Measurements from ENCODE around the gene NRCAM. TPM values are rescaled to one million over a fixed set of nuclear protein-coding genes. Genes with fewer than 3 reads are reported as not detected.

Gene NRCAM
- total RNA-seq, 1 donor from 2014 or later, result 7.9 TPM

DNA sequence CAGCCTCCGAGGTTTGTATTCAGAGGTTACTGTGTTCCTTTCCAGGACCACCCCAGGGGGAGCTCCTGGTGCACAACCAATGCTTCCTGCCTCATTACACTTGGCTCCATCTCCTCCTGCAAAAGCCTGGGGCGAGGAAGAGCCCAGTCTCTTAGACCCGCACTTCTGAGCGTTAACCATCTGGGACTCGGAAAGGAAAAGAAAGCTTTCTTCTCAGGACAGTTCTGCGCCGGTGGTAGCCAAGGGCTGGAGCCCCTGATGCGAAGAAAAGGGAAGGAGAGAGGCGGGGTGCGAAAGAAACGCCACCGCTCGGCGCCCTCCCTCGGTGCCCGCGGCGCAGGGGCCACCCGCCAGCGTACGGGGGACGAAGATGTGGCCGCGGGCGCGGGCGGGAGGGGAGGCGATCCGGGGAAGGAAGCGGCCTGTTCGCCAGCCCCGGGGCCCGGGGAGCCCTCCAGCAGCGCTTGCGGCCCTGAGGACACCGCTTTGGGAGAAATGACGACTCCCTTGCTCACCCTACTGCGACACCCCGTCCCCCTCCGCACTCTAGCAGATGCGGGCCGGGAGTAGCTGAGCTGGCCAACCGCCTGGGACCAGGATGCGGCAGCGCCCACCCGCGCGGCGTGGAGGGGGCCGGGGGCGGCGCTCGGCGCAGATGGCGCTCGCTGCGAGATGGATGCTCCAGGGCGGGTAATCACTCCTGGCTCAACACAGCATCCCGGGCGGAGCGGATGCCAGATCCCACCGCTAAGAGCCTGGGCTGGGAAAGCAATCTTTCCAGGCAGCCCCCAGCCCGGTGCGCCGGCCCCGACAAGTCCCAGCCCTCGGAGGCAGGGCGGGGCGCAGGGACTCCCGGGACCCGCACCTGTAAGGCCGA is 1.3 kb downstream of the NRCAM start:
- TF ChIP-seq POLR2A (IDR thresholded peaks at IDR 0.05) (no peak), POLR2AphosphoS5 (IDR thresholded peaks at IDR 0.05; ENCODE audit: insufficient read depth in 1 of 2, low read depth in 1 of 2) (no peak)
- TF ChIP-seq, protein P1, sequence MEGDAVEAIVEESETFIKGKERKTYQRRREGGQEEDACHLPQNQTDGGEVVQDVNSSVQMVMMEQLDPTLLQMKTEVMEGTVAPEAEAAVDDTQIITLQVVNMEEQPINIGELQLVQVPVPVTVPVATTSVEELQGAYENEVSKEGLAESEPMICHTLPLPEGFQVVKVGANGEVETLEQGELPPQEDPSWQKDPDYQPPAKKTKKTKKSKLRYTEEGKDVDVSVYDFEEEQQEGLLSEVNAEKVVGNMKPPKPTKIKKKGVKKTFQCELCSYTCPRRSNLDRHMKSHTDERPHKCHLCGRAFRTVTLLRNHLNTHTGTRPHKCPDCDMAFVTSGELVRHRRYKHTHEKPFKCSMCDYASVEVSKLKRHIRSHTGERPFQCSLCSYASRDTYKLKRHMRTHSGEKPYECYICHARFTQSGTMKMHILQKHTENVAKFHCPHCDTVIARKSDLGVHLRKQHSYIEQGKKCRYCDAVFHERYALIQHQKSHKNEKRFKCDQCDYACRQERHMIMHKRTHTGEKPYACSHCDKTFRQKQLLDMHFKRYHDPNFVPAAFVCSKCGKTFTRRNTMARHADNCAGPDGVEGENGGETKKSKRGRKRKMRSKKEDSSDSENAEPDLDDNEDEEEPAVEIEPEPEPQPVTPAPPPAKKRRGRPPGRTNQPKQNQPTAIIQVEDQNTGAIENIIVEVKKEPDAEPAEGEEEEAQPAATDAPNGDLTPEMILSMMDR (IDR thresholded peaks at IDR 0.05), result no peak
- Histone ChIP-seq H3K27me3 (no peaks in the 10 kb centered on the region), H3K27ac (no peak overlapping the region), H3K4me1 (peaks cover 18% of the 10 kb centered on the region), H3K36me3 (no peaks in the 10 kb centered on the region), H3K9me3 (no peaks in the 10 kb centered on the region), H3K4me3 (peak overlapping the region; percentile 45 to 56)
- DNase-seq (ENCODE audit: extremely low spot score in 2 of 2), result no peak
- intact Hi-C loops (cut with DNase I), result no loop called here

DNA sequence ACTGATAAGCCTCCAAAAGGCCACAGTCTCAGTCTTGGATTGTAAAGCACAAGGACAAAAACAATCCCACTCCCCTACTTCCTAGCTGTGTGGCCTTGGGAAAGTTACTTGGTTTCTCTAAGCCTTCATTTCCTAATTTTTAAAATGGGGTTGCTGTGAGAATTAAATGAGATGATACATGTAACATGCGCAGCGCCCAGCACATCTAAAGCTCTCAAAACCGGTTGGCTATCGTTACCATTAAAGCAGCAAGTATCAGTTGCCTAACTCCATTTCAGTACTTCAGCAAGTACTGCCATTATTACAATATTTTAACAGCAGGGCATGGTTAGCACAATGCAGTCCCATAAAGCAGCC is 1.9 kb downstream of the NRCAM start:
- Histone ChIP-seq H3K36me3 (no peaks in the 10 kb centered on the region), H3K9me3 (no peaks in the 10 kb centered on the region), H3K27me3 (no peaks in the 10 kb centered on the region), H3K4me1 (peaks cover 18% of the 10 kb centered on the region), H3K27ac (no peak overlapping the region), H3K4me3 (peak overlapping the region; percentile 45 to 56)
- no peak for TF ChIP-seq POLR2AphosphoS5 (IDR thresholded peaks at IDR 0.05; ENCODE audit: insufficient read depth in 1 of 2, low read depth in 1 of 2)
- TF ChIP-seq, protein P1 (IDR thresholded peaks at IDR 0.05), result no peak
- TF ChIP-seq POLR2A (IDR thresholded peaks at IDR 0.05), result no peak
- DNase-seq (ENCODE audit: extremely low spot score in 2 of 2), result no peak
- intact Hi-C loops (cut with DNase I), result no loop called here

DNA sequence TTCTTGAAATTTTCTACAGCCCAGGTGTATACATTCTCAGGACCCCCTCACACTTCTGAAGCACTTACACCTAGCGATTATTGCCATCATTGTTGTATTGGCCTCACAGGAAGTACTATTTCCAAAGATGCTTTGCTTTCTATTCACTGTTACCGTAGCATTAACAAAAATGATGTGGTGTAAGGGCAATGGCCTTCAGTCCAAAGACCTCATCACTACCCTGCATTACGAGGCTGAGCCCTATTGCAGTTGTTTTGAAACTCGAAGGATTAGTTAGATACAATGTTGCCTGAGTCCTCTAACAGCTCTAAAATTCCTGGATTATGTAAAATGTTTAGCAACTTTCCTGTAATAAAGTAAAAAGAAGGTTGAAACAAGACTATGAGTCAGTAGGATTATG is 2.9 kb downstream of the NRCAM start:
- no peaks in the 10 kb centered on the region for H3K36me3 ChIP-seq
- H3K27ac ChIP-seq, result no peak overlapping the region
- no peak for DNase-seq (ENCODE audit: extremely low spot score in 2 of 2)
- intact Hi-C loops (cut with DNase I), result no loop called here
- no peak for TF ChIP-seq POLR2A (IDR thresholded peaks at IDR 0.05)
- TF ChIP-seq POLR2AphosphoS5 (IDR thresholded peaks at IDR 0.05; ENCODE audit: insufficient read depth in 1 of 2, low read depth in 1 of 2), result no peak
- TF ChIP-seq, protein P1 (IDR thresholded peaks at IDR 0.05), result no peak
- H3K4me1 ChIP-seq, result peaks cover 18% of the 10 kb centered on the region
- no peaks in the 10 kb centered on the region for H3K27me3 ChIP-seq
- no peak overlapping the region for H3K4me3 ChIP-seq
- no peaks in the 10 kb centered on the region for H3K9me3 ChIP-seq

DNA sequence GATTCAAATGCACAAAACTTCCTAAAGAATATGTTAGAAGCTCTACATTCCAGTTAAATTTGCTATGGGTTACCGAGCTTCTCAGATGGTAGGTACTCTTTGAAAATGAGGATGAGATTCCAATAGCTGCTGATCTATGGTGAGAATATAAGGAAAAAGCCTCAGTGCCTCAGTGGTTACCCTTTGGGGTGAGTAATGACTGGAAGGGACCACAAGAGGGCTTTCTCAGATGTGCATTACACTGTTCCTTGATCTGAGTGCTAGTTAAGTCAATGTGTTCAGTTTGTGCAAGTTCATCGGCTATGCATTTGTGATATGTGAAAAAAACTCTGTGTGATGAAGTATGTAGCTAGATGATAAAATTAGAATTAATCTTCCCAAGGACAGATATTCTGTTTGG is 3.5 kb downstream of the NRCAM start:
- Histone ChIP-seq H3K36me3 (no peaks in the 10 kb centered on the region), H3K27ac (no peak overlapping the region), H3K4me3 (no peak overlapping the region), H3K4me1 (peaks cover 18% of the 10 kb centered on the region), H3K27me3 (no peaks in the 10 kb centered on the region), H3K9me3 (no peaks in the 10 kb centered on the region)
- intact Hi-C loops (cut with DNase I), result no loop called here
- no peak for DNase-seq (ENCODE audit: extremely low spot score in 2 of 2)
- TF ChIP-seq, protein P1 (IDR thresholded peaks at IDR 0.05), result no peak
- TF ChIP-seq POLR2AphosphoS5 (IDR thresholded peaks at IDR 0.05; ENCODE audit: insufficient read depth in 1 of 2, low read depth in 1 of 2), result no peak
- no peak for TF ChIP-seq POLR2A (IDR thresholded peaks at IDR 0.05)

DNA sequence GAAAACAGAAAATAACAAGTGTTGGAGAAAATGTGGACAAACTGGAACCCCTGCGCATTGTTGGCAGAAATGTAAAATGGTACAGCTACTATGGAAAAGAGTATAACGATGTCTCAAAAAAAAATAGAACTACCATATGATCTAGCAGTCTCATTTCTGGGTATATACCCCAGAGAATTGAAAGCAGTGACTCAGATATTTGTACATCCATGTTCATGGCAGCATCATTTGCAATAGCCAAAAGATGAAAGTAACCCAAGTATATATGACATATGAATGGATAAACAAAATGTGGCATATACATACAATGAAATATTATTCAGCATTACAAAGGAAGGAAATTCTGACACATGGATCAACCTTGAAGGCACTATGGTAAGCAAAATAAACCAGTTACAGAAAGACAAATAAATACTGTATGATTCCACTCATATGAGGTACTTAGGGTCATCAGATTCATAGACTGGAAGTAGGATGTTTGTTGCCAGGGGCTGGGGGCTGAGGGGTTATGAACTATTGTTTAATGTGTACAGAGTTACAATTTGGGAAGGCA is 4.9 kb downstream of the NRCAM start:
- H3K27ac ChIP-seq, result no peak overlapping the region
- H3K4me3 ChIP-seq, result no peak overlapping the region
- H3K4me1 ChIP-seq, result peaks cover 18% of the 10 kb centered on the region
- no peak for DNase-seq (ENCODE audit: extremely low spot score in 2 of 2)
- TF ChIP-seq POLR2AphosphoS5 (IDR thresholded peaks at IDR 0.05; ENCODE audit: insufficient read depth in 1 of 2, low read depth in 1 of 2) (no peak), POLR2A (IDR thresholded peaks at IDR 0.05) (no peak)
- TF ChIP-seq, protein P1 (IDR thresholded peaks at IDR 0.05), result no peak
- no peaks in the 10 kb centered on the region for H3K9me3 ChIP-seq
- H3K36me3 ChIP-seq, result no peaks in the 10 kb centered on the region
- intact Hi-C loops (cut with DNase I), result no loop called here
- H3K27me3 ChIP-seq, result no peaks in the 10 kb centered on the region

All from vagina (tissue), 2 donors.